Measurements from ENCODE around the gene ENPP1.

The ENPP1 gene

GRCh38 chr6:131807644-131808459 lies at the start of gene ENPP1:
Gene ENPP1, plus strand, starts transcription at chr6:131808020. Its CDS starts 16 bp downstream, at chr6:131808036.
- peak; percentile 38 for DNase-seq

GRCh38 chr6:131758920-131759319 lies 48.9 kb upstream of the ENPP1 start:
- DNase-seq, result no peak

- DNase-seq, result no peak
Measured at GRCh38 chr6:131761060-131761761, 46.6 kb upstream of the ENPP1 start.

- DNase-seq, result no peak
Measured at GRCh38 chr6:131761762-131762067, 46.1 kb upstream of the ENPP1 start.

- no peak for DNase-seq
Measured at GRCh38 chr6:131762984-131763383, 44.8 kb upstream of the ENPP1 start.

GRCh38 chr6:131763749-131764148 lies 44.1 kb upstream of the ENPP1 start:
- DNase-seq, result no peak

- DNase-seq, result no peak
Measured at GRCh38 chr6:131764350-131764749, 43.5 kb upstream of the ENPP1 start.

GRCh38 chr6:131765081-131765803 lies 42.6 kb upstream of the ENPP1 start:
- no peak for DNase-seq

GRCh38 chr6:131765804-131766135 lies 42.0 kb upstream of the ENPP1 start:
- DNase-seq, result no peak

GRCh38 chr6:131766631-131767030 lies 41.2 kb upstream of the ENPP1 start:
- no peak for DNase-seq

GRCh38 chr6:131768964-131769363 lies 38.9 kb upstream of the ENPP1 start:
- DNase-seq, result no peak

- no peak for DNase-seq
Measured at GRCh38 chr6:131769385-131770141, 38.3 kb upstream of the ENPP1 start.

GRCh38 chr6:131770776-131771175 lies 37.0 kb upstream of the ENPP1 start:
- DNase-seq, result no peak

- DNase-seq, result no peak
Measured at GRCh38 chr6:131773284-131773950, 34.4 kb upstream of the ENPP1 start.

- DNase-seq, result no peak
Measured at GRCh38 chr6:131775886-131776285, 31.9 kb upstream of the ENPP1 start.

GRCh38 chr6:131776985-131777384 lies 30.8 kb upstream of the ENPP1 start:
- DNase-seq, result no peak

GRCh38 chr6:131778169-131778568 lies 29.7 kb upstream of the ENPP1 start:
- no peak for DNase-seq

- no peak for DNase-seq
Measured at GRCh38 chr6:131779304-131779703, 28.5 kb upstream of the ENPP1 start.

GRCh38 chr6:131780600-131780999 lies 27.2 kb upstream of the ENPP1 start:
- no peak for DNase-seq

GRCh38 chr6:131781687-131782086 lies 26.1 kb upstream of the ENPP1 start:
- no peak for DNase-seq

- DNase-seq, result no peak
Measured at GRCh38 chr6:131782764-131783163, 25.1 kb upstream of the ENPP1 start.

GRCh38 chr6:131784561-131784960 lies 23.3 kb upstream of the ENPP1 start:
- DNase-seq, result no peak

- DNase-seq, result no peak
Measured at GRCh38 chr6:131787079-131787478, 20.7 kb upstream of the ENPP1 start.

Data from activated CD4-positive, CD25-positive, alpha-beta regulatory T cell treated with anti-CD3 and anti-CD28 coated beads, Interleukin-2, amount 50 U/mL, for 72 hours (primary cell).